CD4-positive, alpha-beta memory T cell (primary cell): Measurements from ENCODE around the gene SENP5. TPM values are rescaled to one million over a fixed set of nuclear protein-coding genes. Genes with fewer than 3 reads are reported as not detected.
A peak's percentile ranks its signal among the peaks of the same experiment; 100 is the strongest.

Experiments used
- CTCF ChIA-PET: fragments of 350-600 bp; sonication (Branson Sonifier 250); formaldehyde crosslinking; loops from one replicate; lab custom pipeline; 2021; ENCODE audit warnings: inconsistent platforms; ENCODE audit not compliant: partially characterized antibody; lab: Charles Lee
- POLR2A ChIA-PET: fragments of 350-600 bp; sonication (Branson Sonifier 250); formaldehyde crosslinking; loops from one replicate; lab custom pipeline; 2021; ENCODE audit not compliant: partially characterized antibody; lab: Charles Lee
- DNase-seq, 5 donors: peaks; one replicate each; pipeline versions ENCODE4 v3.0.0 to v3.0.0-alpha.2; 2020 to 2022; ENCODE audit warnings: mixed read lengths in 1 of 5
- H3K27ac ChIP-seq: one replicate; pipeline ENCODE4 v1.7.0; 2013; ENCODE audit warnings: low read depth, low read length
- H3K27me3 ChIP-seq: 2 replicates; pipeline ENCODE4 v1.7.0; 2013; ENCODE audit warnings: mild to moderate bottlenecking, low read length, moderate library complexity; ENCODE audit not compliant: insufficient read depth
- H3K36me3 ChIP-seq: 2 replicates; pipeline ENCODE4 v1.7.0; 2013; ENCODE audit warnings: mild to moderate bottlenecking, low read length, moderate library complexity; ENCODE audit not compliant: insufficient read depth
- H3K4me1 ChIP-seq: 2 replicates; pipeline ENCODE4 v1.7.0; 2013; ENCODE audit warnings: mild to moderate bottlenecking, low read length, moderate library complexity; ENCODE audit not compliant: insufficient read depth
- H3K4me3 ChIP-seq, 2 donors: one replicate each; pipeline ENCODE4 v1.7.0; 2013; ENCODE audit warnings: low read length in 2 of 2, mild to moderate bottlenecking in 1 of 2
- H3K9me3 ChIP-seq, 2 donors: one replicate each; pipeline ENCODE4 v1.7.0; 2013; ENCODE audit warnings: low read length in 2 of 2, control low read depth in 1 of 2; ENCODE audit not compliant: control insufficient read depth in 1 of 2
- H3K27ac Mint-ChIP-seq, 7 donors: one replicate each; pipeline ENCODE4 v1.8.0; 2020 to 2021; ENCODE audit warnings: mixed read lengths in 7 of 7, mild to moderate bottlenecking in 6 of 7, inconsistent platforms in 3 of 7, moderate library complexity in 3 of 7
- H3K27me3 Mint-ChIP-seq, 2 donors: one replicate each; pipeline ENCODE4 v1.8.0; 2020 to 2021; ENCODE audit warnings: mixed read lengths in 2 of 2
- H3K36me3 Mint-ChIP-seq, 2 donors: one replicate each; pipeline ENCODE4 v1.8.0; 2020 to 2021; ENCODE audit warnings: mixed read lengths in 2 of 2, inconsistent platforms in 1 of 2, mild to moderate bottlenecking in 1 of 2
- H3K4me1 Mint-ChIP-seq, 4 donors: one replicate each; pipeline ENCODE4 v1.8.0; 2020 to 2021; ENCODE audit warnings: mixed read lengths in 4 of 4, mild to moderate bottlenecking in 1 of 4
- H3K4me3 Mint-ChIP-seq, 8 donors: one replicate each; pipeline ENCODE4 v1.8.0; 2020 to 2021; ENCODE audit warnings: mixed read lengths in 8 of 8, mild to moderate bottlenecking in 7 of 8, moderate library complexity in 6 of 8, inconsistent platforms in 3 of 8
- H3K9me3 Mint-ChIP-seq, 8 donors: one replicate each; pipeline ENCODE4 v1.8.0; 2020 to 2021; ENCODE audit warnings: mixed read lengths in 8 of 8, mild to moderate bottlenecking in 5 of 8, inconsistent platforms in 3 of 8, moderate library complexity in 1 of 8
- intact Hi-C: fragments of 100-400 bp; cut with micrococcal nuclease; formaldehyde crosslinking; loops from one replicate; pipeline ENCODE4 v1.15.1; 2023
- polyA plus RNA-seq, 2 donors: library from polyadenylated mRNA; unstranded; fragments of 300-500 nt; fragmentation: Illumina TruSeq; gene quantifications; one replicate each; pipeline ENCODE4 v1.2.3, GENCODE V29; 2021
- total RNA-seq, 2 experiments: library from RNA; stranded (reverse); gene quantifications; one replicate each; pipeline ENCODE4 v1.2.3, GENCODE V29; 2021

Gene SENP5
- total and polyA plus RNA-seq, 4 experiments from 2014 or later, result 4.9 to 45.5 (median 27.0) TPM

DNA sequence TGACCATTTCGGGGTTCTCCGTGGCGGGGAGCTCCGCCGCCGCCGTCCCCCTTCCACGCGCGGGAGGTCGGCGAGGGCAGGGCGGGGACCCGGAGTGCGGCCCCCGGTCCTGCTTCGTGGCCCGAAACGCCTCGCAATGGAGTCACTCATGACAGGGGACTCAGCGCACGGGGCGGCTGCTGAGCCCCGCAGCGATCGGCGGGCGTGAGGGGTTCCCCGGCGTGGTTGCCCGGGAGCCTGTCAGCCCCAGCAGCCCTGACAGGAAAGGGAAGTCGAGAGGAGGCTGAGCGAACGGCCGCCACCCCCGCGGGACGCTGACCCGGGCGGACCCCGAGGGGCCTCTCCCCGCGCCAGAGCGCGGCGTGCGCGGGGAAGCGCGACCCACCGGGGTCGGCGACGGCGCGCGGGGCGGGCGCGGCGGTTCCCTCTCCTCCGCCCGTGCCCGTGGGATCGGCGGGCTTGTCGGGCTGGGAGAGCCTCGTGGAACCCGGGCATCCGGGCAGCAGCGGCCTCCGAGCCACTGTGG is 101.5 kb downstream of the SENP5 start:
- intact Hi-C loops, result loop anchor here (1.0 to 2.0 kb wide), 4 partner anchors 27 to 432 kb away; partner anchors contain the start of gene NCBP2
- POLR2A ChIA-PET, result interaction anchor here (1.0 to 2.9 kb wide), 4 partner anchors 27 to 228 kb away, joined by 3 to 12 read pairs (median 9); partner anchors contain the start of gene NCBP2
- Mint-ChIP-seq H3K9me3 (no peaks in the 10 kb centered on the region), H3K4me1 (peaks cover 0 to 16% (median 4%) of the 10 kb centered on the region in 4 donors), H3K27ac (peak overlapping the region in 1 of 7 donors; percentile 70), H3K27me3 (no peaks in the 10 kb centered on the region), H3K36me3 (no peaks in the 10 kb centered on the region), H3K4me3 (peak overlapping the region in 7 of 8 donors; percentile 70 to 86 (median 82))
- no peaks in the 10 kb centered on the region for H3K9me3 ChIP-seq
- peaks cover 8% of the 10 kb centered on the region for H3K4me1 ChIP-seq
- H3K4me3 ChIP-seq, result peak overlapping the region in 1 of 2 donors; percentile 64
- CTCF ChIA-PET, result interaction anchor here (0.6 to 3.8 kb wide), 5 partner anchors 15 to 715 kb away, joined by 3 to 51 read pairs (median 3); no protein-coding TSS in a partner anchor
- H3K27me3 ChIP-seq, result no peaks in the 10 kb centered on the region
- no peaks in the 10 kb centered on the region for H3K36me3 ChIP-seq
- peak overlapping the region; percentile 4 for H3K27ac ChIP-seq
- DNase-seq, result peak in 4 of 5 donors; percentile 26 to 44 (median 34)

DNA sequence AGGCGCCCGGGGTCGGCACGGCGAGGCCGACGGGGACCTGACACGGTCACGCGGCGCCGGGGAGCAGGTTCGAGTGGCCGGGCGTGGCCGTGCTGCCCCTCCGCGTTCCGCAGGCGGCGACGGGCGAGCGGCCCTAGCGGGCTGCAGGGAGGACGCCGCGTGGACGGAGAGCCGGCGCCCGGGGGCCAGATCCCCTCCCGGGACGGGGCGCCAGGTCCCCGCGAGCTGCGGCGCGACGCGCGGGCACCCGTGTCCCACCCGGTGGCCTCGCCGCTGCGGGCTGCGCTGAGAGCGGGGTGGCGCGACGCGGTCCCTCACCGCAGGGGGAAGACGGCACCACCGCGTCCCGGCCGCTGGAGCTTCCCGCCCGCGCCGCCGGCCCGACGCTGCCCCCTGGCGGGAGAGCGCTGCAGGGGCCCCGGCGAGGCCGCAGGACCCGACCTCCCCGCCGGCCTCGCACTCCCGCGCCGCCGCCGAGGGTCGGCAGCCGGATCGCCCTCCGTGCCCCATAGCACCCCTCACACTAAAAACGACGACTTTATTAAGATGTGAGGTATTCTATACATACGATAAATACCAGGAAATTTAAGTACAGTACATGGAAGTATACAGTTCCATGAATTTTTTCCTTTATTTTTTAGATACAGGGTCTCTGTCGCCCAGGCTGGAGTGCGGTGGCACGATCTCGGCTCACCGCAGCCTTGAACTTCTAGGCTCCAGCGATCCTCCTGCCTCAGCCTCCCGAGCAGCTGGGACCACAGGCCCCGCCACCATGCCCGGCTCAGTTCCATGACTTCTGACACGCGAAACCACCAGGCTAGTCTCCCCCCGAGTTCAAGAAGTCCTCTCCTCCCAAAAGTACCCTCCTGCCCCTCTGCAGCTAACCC is 102.2 kb downstream of the SENP5 start:
- intact Hi-C loops, result loop anchor here (1.0 to 2.0 kb wide), 4 partner anchors 28 to 433 kb away; partner anchors contain the start of gene NCBP2
- peak overlapping the region; percentile 4 for H3K27ac ChIP-seq
- H3K4me1 ChIP-seq, result peaks cover 8% of the 10 kb centered on the region
- Mint-ChIP-seq H3K27ac (peak overlapping the region in 3 of 7 donors; percentile 17 to 71 (median 41)), H3K4me1 (peaks cover 0 to 16% (median 4%) of the 10 kb centered on the region in 4 donors), H3K4me3 (peak overlapping the region; percentile 67 to 86 (median 80)), H3K36me3 (no peaks in the 10 kb centered on the region), H3K9me3 (no peaks in the 10 kb centered on the region), H3K27me3 (peaks cover 0 to 1% of the 10 kb centered on the region in 2 donors)
- H3K9me3 ChIP-seq, result no peaks in the 10 kb centered on the region
- H3K27me3 ChIP-seq, result no peaks in the 10 kb centered on the region
- peak; percentile 53 to 69 (median 68) for DNase-seq
- peak overlapping the region in 1 of 2 donors; percentile 64 for H3K4me3 ChIP-seq
- POLR2A ChIA-PET, result interaction anchor here (1.0 to 1.9 kb wide), 3 partner anchors 28 to 229 kb away, joined by 3 to 12 read pairs (median 6); partner anchors contain the start of gene NCBP2
- CTCF ChIA-PET, result interaction anchor here (0.6 to 3.8 kb wide), 6 partner anchors 11 to 716 kb away, joined by 3 to 51 read pairs (median 3); no protein-coding TSS in a partner anchor
- no peaks in the 10 kb centered on the region for H3K36me3 ChIP-seq

DNA sequence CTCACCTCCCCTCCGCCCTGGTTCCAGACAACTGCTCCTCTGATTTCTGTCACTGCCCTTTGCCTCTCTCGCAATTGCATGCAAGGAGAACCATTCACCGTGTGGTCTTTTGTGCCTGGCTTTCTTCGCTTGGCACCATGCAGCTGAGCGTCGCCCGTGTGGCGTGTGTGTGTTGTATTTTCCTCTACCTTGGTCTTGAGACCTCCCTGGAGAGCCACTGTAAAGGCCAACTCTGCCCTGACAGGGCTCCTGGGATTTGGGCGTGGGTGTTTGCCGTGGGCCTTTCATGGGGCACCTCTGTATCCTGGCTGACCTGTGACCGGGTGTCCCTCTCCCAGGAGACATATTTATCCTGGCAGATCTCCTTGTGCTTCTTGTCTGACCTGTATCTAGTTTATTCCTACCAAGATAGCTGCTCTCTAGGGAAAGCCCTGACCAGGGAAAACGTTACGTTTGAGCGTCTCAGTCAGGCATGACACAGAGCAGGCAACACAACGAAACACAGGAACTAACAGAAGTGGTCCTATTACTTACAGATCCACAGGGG is 102.9 kb downstream of the SENP5 start:
- Mint-ChIP-seq H3K9me3 (peaks cover 0 to 2% (median 0%) of the 10 kb centered on the region in 8 donors), H3K4me3 (peak overlapping the region; percentile 67 to 86 (median 80)), H3K4me1 (peaks cover 0 to 16% (median 4%) of the 10 kb centered on the region in 4 donors), H3K27me3 (peaks cover 0 to 1% of the 10 kb centered on the region in 2 donors), H3K27ac (peak overlapping the region in 5 of 7 donors; percentile 17 to 81 (median 65)), H3K36me3 (no peaks in the 10 kb centered on the region)
- intact Hi-C loops, result no loop called here
- POLR2A ChIA-PET, result interaction anchor here (1.5 to 1.9 kb wide), 2 partner anchors 28 to 230 kb away, joined by 3 to 12 read pairs; partner anchors contain the start of gene NCBP2
- H3K36me3 ChIP-seq, result no peaks in the 10 kb centered on the region
- DNase-seq, result no peak
- no peaks in the 10 kb centered on the region for H3K9me3 ChIP-seq
- H3K4me1 ChIP-seq, result peaks cover 8% of the 10 kb centered on the region
- no peak overlapping the region for H3K27ac ChIP-seq
- CTCF ChIA-PET, result interaction anchor here (1.0 to 3.8 kb wide), 4 partner anchors 11 to 230 kb away, joined by 3 to 51 read pairs (median 4); no protein-coding TSS in a partner anchor
- no peaks in the 10 kb centered on the region for H3K27me3 ChIP-seq
- no peak overlapping the region for H3K4me3 ChIP-seq

DNA sequence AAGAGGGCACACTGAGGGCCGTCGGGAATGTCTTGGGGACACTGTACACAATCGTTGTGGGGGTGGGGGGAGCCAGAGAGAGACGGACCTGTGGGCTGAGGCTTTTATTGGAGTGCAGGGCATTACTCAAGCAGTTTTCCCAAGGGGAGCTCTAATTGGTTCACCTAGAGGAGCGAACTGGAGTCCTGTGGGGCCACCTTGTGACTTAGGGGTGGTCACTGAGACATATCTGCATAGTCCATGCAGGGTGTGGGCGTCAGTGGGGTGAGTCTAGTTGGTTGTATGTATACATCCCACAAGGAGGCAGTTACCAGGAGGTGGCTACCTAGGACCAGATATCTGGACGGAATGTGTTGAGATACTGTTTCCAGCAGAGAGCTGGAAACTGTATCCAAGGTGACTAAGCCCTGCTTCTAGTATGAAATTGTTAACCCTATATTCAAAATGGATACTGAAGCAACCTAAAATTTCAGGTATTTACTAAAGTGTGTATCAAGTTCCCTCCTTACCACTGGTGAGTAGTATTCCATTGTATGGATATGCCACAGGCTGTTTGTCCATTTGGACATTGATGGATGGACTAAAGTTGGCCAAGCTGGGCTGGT is 103.5 kb downstream of the SENP5 start:
- Mint-ChIP-seq H3K4me1 (peaks cover 0 to 16% (median 4%) of the 10 kb centered on the region in 4 donors), H3K36me3 (no peaks in the 10 kb centered on the region), H3K9me3 (peaks cover 0 to 2% (median 0%) of the 10 kb centered on the region in 8 donors), H3K4me3 (peak overlapping the region in 4 of 8 donors; percentile 43 to 84 (median 64)), H3K27ac (peak overlapping the region in 1 of 7 donors; percentile 71), H3K27me3 (peaks cover 0 to 1% of the 10 kb centered on the region in 2 donors)
- Histone ChIP-seq H3K4me3 (no peak overlapping the region), H3K27me3 (no peaks in the 10 kb centered on the region), H3K36me3 (no peaks in the 10 kb centered on the region), H3K9me3 (no peaks in the 10 kb centered on the region), H3K27ac (no peak overlapping the region), H3K4me1 (peaks cover 8% of the 10 kb centered on the region)
- ChIA-PET POLR2A (interaction anchor here (0.6 to 1.9 kb wide), 3 partner anchors 29 to 278 kb away, joined by 3 to 12 read pairs (median 3); partner anchors contain the start of gene NCBP2), CTCF (interaction anchor here (1.0 to 3.8 kb wide), 4 partner anchors 10 to 230 kb away, joined by 3 to 51 read pairs (median 4); no protein-coding TSS in a partner anchor)
- intact Hi-C loops, result no loop called here
- no peak for DNase-seq

DNA sequence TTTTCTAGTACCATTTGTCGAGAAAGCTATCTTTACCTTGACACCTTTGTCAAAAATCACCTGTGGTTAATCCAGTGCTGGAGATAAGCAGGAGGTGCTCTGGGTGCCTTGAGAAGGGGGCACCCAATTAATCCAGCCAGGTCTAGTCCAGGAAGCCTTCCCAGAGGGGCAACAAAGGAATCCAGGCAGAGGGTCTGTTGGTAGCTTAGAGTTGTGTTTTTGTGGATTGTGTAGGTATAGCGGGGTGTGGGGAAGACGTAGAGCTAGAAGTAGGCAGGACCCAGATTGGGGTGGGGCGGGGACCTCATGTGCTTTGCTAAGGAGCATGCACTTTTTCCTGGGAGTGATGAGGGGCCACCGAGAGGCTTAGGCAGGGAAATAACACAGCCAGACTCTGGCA is 106.9 kb downstream of the SENP5 start:
- Mint-ChIP-seq H3K9me3 (peaks cover 0 to 2% (median 0%) of the 10 kb centered on the region in 8 donors), H3K36me3 (no peaks in the 10 kb centered on the region), H3K4me3 (no peak overlapping the region), H3K27me3 (peaks cover 0 to 5% of the 10 kb centered on the region in 2 donors), H3K4me1 (peaks cover 4 to 15% (median 5%) of the 10 kb centered on the region in 4 donors), H3K27ac (peak overlapping the region in 1 of 7 donors; percentile 45)
- Histone ChIP-seq H3K27me3 (no peaks in the 10 kb centered on the region), H3K4me3 (no peak overlapping the region), H3K9me3 (no peaks in the 10 kb centered on the region), H3K27ac (no peak overlapping the region), H3K36me3 (no peaks in the 10 kb centered on the region), H3K4me1 (no peaks in the 10 kb centered on the region)
- DNase-seq, result no peak
- intact Hi-C loops, result no loop called here
- POLR2A ChIA-PET, result no interaction called here
- CTCF ChIA-PET, result interaction anchor here (0.9 kb wide), 1 partner anchor 28 kb away, joined by 3 read pairs; no protein-coding TSS in a partner anchor

DNA sequence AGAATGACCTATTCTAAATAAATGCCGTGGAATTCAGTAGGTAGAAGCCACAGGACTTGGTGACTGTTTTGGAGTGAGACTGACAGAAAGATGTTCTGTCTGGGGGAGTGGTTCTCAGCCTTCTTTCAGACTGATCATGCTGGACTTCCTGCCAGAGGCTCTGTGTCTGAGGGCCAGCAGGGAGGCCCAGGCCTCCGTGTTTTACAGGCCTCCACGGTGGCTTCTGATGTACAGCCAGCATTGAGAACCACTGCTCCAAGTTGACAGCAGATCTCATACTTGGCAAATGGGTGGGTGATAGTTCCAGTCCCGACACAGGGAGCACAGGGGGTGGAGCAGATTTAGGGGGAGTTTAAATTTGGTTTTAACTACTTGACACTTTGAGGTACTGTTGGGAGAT is 107.6 kb downstream of the SENP5 start:
- DNase-seq, result no peak
- H3K36me3 Mint-ChIP-seq, result no peaks in the 10 kb centered on the region
- peak overlapping the region in 1 of 7 donors; percentile 10 for H3K27ac Mint-ChIP-seq
- H3K27me3 Mint-ChIP-seq, result peaks cover 0 to 5% of the 10 kb centered on the region in 2 donors
- peaks cover 3 to 11% (median 5%) of the 10 kb centered on the region in 4 donors for H3K4me1 Mint-ChIP-seq
- Histone ChIP-seq H3K36me3 (no peaks in the 10 kb centered on the region), H3K9me3 (no peaks in the 10 kb centered on the region), H3K4me1 (no peaks in the 10 kb centered on the region), H3K27me3 (no peaks in the 10 kb centered on the region), H3K27ac (no peak overlapping the region), H3K4me3 (no peak overlapping the region)
- no peak overlapping the region for H3K4me3 Mint-ChIP-seq
- peaks cover 0 to 2% (median 0%) of the 10 kb centered on the region in 8 donors for H3K9me3 Mint-ChIP-seq
- POLR2A ChIA-PET, result no interaction called here
- CTCF ChIA-PET, result interaction anchor here (2.3 kb wide), 1 partner anchor 138 kb away, joined by 5 read pairs; no protein-coding TSS in a partner anchor
- intact Hi-C loops, result no loop called here
